GM21576 (cell line): ENCODE measurements around the gene SLC35B2.

Experiments
- ATAC-seq: cut with Tn5 transposase; IDR thresholded peaks from one replicate; pipeline ENCODE4 v1.9.1; 2021; ENCODE audit warnings: mild to moderate bottlenecking, moderate library complexity; ENCODE audit not compliant: unreplicated experiment

SLC35B2 gene

DNA sequence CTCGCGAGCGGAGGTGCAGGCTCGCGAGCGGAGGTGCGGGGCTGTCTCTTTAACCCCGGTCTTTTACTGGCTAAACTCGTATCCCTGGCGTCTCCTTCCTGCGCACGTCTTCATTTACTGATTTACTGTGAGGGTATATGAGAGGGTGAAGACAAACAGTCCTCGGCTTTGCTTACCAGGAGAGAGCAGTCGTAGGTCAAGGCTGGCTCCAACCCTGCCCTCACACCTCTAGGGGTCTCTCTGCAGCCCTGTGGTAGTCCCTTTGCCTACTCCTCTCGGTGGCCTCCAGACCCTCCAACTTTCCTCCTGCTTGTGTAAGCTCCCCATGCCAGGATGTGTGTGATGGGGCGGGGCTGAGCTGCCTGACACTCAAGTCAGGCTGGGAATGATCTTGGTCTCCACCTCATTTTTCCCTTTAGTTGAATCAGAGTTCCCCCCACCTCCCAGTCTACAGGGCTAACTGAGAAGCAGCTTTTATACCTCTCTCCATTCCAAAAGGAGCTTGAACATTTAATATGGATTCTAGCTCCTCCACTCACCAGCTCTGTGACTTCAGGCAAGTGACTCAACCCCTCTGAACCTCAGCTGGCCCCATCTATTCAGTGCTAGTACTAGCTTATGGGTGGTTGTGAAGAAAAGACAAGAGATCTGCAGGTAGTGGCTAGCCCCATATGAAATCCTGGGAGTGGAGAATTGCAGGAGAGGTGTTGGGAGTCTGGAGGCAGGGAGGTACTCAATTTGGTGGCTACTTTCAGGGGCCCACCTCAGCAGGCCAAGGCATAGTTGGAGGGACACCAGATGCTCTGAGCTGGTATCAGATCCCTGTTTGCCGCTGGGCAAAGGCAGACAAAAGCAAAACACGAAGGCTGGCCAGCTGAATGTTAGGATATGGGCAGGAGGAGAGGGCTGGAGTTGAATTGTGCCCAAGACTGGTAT lies 33.0 kb downstream of the SLC35B2 start:
- ATAC-seq: no peak

DNA sequence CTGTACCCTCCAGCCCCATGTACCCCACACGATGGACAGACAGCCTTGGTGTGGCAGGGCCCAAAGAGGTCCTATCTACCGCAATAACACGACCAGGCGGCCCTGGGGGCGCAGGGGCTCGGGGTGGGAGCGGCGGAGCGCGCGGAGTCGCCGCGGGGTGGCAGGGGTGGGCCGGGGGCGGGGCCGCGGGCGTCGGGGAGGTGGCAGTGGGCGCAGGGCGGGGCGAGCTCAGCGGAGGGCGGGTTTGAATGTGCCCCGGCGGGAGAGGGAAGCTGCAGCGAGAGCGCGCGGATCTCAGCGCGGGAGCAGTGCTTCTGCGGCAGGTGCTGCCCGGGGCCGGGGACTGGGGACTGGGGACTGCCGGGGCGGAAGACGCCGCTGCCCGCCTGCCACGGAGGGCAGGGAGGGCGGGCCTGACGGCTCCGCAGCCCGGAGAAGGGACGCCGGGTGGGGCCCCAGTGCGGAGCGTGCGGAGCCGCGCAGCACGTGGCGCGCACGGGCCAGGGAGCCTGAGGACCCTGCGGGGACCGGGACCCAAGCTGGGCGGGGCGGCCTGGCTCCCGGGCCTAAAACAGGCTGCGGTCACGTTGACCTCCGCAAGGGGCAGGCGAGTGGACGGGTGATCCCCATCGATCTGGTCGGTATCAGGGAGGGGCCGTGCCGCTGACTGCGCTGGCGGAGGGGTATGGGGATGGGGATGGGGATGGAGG lies 33.9 kb downstream of the SLC35B2 start, which contains the start of gene SLC29A1:
SLC29A1 (plus strand) TSS at position 277 of the 710 bp plus-strand sequence. CDS start 3,719 bp downstream, outside the sequence.
- peak; percentile 35 for ATAC-seq

DNA sequence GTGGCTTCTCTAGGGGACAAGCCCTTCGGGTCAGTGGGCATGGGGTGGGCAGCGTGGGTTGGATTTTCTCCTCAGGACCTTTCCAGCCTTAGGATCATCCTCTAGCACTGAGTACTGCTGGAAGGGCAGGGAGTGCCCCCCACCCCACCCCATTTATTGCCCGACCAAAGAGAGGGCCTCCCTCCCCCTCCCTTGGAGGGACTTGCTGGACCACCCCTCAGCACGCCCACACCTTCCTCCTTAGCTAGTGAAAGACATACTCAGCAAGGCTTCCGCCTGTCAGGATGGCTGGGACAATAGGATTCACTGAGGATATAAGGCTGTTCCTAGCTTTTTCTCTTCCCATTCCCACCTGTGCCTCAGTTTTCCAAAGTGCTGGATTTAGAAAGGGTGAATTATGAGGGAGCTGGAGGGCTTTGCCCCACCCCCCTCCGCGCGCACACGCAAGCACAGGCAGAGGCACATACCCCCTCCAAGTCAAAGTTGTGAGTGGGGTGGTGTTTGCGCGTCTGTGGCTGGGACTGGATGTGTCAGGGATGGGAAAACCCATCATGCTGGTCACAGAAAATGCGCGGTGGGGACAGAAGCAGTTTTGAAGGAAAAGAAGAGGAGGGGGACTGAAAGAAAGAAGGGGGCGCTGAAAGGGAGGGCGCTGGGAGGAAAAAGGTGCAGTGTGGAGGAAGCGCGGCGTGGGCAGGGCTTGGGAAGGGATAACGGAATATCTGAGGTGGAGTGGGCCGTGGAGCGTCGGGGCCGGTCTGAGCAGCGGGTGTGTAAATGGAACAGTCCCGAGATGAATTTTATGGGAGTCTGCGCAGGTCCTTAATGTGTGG lies 34.6 kb downstream of the SLC35B2 start:
- ATAC-seq: no peak

DNA sequence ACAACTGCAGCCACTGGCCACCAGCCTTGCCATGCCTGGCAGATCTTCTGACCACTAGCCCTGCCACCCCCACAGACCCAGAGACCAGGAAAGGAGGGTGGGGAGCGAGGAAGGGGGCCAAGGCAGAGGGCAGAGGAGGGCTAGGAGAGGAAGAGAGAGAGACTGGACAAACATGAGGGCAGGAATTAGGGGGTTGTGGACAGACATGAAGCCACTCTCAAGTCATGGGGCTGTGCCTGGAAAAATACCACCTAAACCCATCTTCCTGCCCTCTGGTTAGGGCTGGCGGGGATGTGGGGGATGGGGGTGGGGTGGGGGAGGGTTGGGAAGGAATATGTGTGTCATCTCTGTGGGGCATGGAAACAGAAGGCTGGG lies 35.4 kb downstream of the SLC35B2 start:
- ATAC-seq: no peak

DNA sequence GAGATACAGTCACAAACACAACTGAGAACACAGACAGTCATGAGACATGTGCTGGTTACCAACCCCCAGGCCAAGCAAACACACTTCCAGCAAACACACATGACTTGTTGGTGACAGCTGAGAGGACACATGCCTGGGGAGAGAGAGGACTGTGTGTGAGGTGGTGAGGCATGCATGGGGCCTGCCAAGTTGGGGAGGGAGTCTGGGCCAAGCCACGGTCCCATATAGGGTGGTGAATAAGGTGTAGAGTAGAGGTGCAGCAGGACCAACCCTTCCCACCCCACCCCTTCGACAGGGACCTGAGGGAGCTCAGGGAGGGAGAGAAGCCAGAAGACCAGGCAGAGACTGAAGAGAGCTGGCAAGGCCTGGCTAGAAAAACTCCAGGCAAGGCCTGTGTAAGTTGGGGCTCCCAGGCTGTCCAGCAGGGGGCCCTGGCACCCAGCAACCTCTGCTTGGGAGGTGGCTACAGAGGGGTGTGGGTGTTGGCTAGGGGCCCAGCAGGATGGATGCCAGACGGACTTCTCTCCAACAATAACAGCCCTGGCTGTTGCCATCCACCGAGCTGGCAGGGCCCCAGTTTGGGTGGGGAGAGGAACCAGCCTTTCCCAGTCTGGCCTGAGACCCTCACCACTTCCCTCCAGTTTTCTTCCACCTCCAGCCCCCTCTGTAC lies 35.9 kb downstream of the SLC35B2 start:
- ATAC-seq: peak; percentile 38

DNA sequence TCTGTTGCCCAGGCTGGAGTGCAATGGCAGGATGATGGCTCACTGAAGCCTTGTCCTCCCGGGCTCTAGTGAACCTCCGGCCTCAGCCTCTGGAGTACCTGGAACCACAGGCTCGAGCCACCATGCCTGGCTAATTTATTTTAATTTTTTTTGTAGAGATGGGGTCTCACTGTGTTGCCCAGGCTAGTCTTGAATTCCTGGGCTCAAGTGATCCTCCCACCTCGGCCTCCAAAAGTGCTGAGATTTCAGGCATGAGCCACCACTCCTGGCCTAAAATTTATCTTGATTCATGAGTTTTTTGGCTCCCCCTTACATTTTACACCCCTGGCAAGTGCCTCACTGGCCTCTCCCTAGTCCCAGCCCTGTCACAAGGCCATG lies 36.4 kb downstream of the SLC35B2 start:
- ATAC-seq: no peak

DNA sequence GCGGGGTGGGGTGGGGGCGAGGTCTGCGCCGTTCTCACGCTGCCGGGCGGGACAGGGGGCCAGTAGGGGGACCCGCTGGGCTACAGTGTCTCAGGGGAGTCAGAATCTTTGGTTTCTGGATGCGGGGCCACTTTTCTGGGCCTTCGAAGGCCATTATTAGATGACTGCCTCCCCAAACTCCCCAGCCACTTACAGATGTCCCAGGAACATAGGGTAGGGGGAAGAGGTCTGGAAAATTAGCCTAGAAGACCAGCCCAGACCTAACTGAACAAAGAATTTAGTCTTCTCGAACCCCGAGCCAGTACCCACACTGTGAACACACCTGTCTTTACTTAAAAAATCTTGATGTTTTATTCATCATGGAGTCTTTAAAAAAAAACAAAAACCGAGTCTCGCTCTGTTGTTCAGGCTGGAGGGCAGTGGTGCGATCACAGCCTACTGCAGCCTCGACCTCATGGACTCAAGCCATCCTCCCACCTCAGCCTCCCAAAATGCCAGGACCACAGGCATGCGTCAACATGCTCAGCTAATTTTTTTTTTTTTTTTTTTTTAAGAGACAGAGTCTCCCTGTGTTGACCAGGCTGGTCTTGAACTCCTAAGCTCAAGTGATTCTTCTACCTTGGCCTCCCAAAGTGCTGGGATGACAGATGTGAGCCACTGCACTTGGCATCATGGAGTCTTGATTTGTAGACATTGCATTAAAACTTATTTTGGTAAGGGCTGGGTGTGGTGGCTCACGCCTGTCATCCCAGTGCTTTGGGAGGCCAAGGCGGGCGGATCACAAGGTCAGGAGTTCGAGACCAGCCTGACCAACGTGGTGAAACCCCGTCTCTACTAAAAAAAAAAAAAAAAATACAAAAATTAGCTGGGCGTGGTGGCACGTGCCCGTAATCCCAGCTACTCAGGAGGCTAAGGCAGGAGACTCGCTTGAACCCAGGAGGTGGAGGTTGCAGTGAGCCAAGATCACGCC lies 37.2 kb downstream of the SLC35B2 start:
- no peak for ATAC-seq

DNA sequence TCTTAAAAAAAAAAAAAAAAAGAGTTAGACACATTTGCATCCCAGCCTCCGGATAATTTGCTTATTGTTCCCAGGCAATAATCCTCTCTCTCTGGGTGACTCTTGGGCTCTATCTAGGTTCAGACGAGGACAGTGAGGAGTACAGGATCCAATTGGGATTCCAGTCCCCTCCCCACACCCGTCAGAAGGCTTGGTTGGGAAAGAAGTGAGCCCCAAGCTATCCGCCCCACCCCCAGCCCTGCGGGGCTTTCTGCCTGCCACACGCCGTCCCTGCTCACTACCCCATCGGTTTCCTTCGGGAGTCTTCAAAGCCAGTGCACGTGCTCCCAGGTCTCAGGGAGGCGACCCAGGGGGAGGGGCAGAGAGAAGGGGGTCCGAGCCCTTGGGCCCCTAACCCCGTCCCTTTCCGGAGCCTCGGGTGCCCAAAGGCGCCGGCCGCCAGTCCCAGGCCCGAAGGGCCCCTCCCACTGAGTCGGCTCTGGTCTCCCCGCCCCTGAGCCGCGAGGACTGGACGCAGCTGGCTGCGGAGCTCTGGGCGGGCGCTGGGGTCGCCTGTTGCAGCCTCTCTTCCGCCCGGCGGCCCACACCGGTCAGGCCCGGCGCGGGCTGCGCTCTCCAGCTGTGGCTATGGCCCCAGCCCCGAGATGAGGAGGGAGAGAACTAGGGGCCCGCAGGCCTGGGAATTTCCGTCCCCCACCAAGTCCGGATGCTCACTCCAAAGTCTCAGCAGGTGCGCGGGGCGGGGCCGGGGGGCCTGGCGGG lies 38.1 kb downstream of the SLC35B2 start:
- peak; percentile 51 for ATAC-seq

DNA sequence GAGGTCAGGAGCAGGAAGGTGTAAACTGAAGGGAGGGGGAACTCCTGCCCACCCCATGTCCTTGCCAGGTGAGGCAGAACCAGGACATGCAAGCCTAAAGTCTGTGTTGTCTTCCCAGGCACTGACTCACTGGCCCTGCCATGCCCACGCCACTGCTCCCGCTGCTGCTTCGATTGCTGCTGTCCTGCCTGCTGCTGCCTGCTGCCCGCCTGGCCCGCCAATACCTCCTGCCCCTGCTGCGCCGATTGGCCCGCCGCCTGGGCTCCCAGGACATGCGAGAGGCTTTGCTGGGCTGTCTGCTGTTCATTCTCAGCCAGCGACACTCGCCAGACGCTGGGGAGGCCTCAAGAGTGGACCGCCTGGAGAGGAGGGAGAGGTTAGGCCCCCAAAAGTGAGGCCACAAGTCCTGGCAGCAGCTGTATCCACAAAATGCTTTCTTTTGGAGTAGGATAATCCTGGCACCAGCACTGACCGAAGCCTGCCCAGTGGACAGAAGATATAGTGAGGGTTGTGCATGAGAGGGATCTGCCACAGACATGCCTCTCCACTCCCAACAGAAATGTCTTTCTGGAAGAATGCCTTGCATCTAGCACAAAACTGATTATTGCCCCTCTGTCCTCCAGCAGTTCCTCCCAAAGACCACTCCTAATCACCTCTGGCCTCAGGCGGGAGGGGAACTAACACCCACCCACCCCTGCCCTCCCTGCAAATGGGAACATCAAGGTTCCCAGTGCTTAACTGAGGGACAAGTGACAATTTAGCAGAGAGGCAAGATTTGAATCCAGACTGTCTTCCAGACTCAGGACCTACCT lies 39.8 kb downstream of the SLC35B2 start:
- no peak for ATAC-seq

DNA sequence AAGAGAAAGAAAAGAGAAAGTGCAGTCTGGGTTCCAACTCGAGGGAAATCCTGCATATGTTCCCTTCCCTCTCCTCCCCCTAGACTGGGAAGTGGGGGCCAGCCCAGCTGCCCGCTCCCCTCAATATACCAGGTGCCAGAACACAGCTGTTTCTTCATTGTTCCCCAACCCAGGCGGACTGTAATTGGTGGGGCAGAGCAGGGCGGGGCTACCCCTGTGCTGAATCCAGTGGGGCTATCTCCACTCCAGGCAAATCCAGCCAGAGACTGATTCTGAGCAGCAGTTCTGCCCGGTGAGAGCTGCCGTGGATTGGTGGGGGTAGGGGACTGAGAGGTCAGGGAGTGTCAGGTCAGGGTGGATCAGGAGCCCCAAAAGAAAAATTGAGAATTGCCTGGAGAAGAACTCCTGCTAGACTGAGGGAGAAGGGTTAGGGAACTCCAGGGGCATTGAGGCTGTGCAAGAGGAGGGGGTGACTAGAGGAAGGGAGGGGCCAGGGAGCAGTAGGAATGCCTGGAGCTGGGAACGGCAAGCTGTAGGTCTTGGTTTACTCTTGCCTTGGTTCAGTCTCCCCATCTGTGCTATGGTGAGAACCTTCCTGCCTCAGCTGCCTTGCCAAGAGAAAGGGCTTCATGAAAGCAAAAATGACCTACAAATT lies 40.5 kb downstream of the SLC35B2 start, which contains the start of gene MYMX:
MYMX (plus strand) TSS at position 250 of the 655 bp plus-strand sequence. CDS start 546 bp downstream, outside the sequence.
- no peak for ATAC-seq

DNA sequence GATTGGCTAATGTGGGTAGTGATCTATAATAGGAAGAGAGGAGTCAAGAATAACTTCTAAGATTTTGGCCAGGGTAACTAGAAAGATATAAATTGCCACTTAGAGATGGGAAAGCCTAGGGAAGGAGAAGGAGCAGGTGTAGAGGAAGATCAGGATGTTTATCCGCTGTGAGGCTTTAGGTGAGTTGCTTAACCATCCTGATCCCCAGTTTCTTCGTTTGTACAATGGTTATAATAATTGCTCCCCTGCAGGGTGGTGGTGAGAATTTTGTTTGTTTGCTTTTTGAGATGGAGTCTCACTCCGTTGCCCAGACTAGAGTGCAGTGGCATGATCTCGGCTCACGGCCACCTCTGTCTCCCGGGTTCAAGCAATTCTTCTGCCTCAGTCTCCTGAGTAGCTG lies 43.0 kb downstream of the SLC35B2 start:
- ATAC-seq: no peak

DNA sequence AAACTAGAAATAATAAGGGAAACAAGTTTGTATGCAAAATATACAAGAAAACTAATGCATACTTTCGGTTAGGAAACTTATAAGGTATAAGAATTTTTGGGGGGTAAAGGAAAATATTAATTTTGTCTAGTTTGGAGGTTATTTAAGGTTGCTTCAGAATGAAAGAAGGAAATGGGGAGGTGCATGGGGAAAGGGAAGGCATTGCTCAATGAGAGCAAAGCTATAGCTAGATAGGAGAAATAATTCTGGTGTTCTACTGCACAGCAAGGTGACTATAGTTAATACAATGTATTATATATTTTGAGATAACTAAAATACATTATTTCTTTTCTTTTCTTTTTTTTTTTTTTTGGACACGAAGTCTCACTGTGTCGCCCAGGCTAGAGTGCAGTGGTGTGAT lies 46.0 kb downstream of the SLC35B2 start:
- ATAC-seq: no peak

DNA sequence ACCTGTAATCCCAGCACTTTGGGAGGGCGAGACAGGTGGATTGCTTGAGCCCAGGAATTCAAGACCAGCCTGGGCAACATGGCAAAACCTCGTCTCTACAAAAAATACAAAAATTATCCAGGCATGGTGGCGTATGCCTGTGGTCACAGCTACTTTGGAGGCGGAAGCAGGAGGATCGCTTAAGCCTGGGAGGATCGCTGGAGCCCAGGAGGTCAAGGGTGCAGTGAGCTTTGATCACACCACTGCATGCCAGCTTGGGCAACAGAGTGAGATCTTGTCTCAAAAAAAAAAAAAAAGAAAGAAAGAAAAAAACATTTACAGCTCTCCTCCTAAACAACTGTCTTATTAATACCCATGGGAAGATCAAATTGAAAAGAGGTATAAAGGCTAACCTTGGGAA lies 49.4 kb downstream of the SLC35B2 start:
- no peak for ATAC-seq
